ENCODE data around the gene CTNNAL1. TPM values are rescaled to one million over a fixed set of nuclear protein-coding genes. Genes with fewer than 3 reads are reported as not detected.

CTNNAL1 gene
- polyA plus RNA-seq, 1 donor (not counting 4 experiments of a cell fraction or from before 2014, with no cell fraction given): 112 TPM

- H3K9me3 ChIP-seq (ENCODE audit: control insufficient read depth, low read depth, low read length): no peaks in the 10 kb centered on the region
- no peak overlapping the region for H3K4me2 ChIP-seq (ENCODE audit: control insufficient read depth, extremely low read depth, insufficient read depth, low read depth, low read length)
- peaks cover 6% of the 10 kb centered on the region for H3K4me1 ChIP-seq (ENCODE audit: control insufficient read depth, extremely low read depth, insufficient read depth, low read length)
- no peaks in the 10 kb centered on the region for H3K9me1 ChIP-seq (ENCODE audit: control insufficient read depth, extremely low read depth, insufficient read depth, low read length)
- H3K9ac ChIP-seq (ENCODE audit: control insufficient read depth, extremely low read depth, insufficient read depth, low read length): no peak overlapping the region
- FAIRE-seq (no peak), DNase-seq (ENCODE audit: low read depth, low spot score) (no peak)
- H3K4me3 ChIP-seq (ENCODE audit: control insufficient read depth in 2 of 3, extremely low read depth in 1 of 3, insufficient read depth in 2 of 3, low read depth in 1 of 3, low read length in 3 of 3): no peak overlapping the region
- TF ChIP-seq EZH2 (IDR thresholded peaks at IDR 0.05; ENCODE audit: low read length): no peak
- no peak for TF ChIP-seq CTCF (optimal IDR thresholded peaks at IDR 0.05 in 1 of 3, IDR thresholded peaks at IDR 0.05 in 1 of 3, conservative IDR thresholded peaks at IDR 0.05 in 1 of 3; ENCODE audit: extremely low read depth in 1 of 3, insufficient read depth in 2 of 3, low read length in 3 of 3)
- peaks cover 6 to 25% of the 10 kb centered on the region in 2 experiments for H3K36me3 ChIP-seq (ENCODE audit: control insufficient read depth in 2 of 2, extremely low read depth in 1 of 2, insufficient read depth in 2 of 2, low read length in 2 of 2)
- no peak overlapping the region for H3K27ac ChIP-seq (ENCODE audit: control insufficient read depth, insufficient read depth, low read length)
- dilution Hi-C loops (cut with MboI; ENCODE audit: extremely low pct_ligation_motif_present, low sequenced_read_pairs): no loop called here
- H3K27me3 ChIP-seq (ENCODE audit: control insufficient read depth, extremely low read depth, insufficient read depth, low read length): no peaks in the 10 kb centered on the region
- no peaks in the 10 kb centered on the region for H4K20me1 ChIP-seq (ENCODE audit: control insufficient read depth, extremely low read depth, insufficient read depth, low read length)
- H3K79me2 ChIP-seq (ENCODE audit: control insufficient read depth, insufficient read depth, low read length): peaks cover 3% of the 10 kb centered on the region
- H2AFZ ChIP-seq (ENCODE audit: control insufficient read depth, low read length): no peak overlapping the region
These were observed 15.2 kb upstream of the CTNNAL1 start for GRCh38 chr9:109028457-109028856.

- H3K36me3 ChIP-seq (ENCODE audit: control insufficient read depth in 2 of 2, extremely low read depth in 1 of 2, insufficient read depth in 2 of 2, low read length in 2 of 2): peaks cover 1 to 14% of the 10 kb centered on the region in 2 experiments
- no peaks in the 10 kb centered on the region for H3K27me3 ChIP-seq (ENCODE audit: control insufficient read depth, extremely low read depth, insufficient read depth, low read length)
- dilution Hi-C loops (cut with MboI; ENCODE audit: extremely low pct_ligation_motif_present, low sequenced_read_pairs): no loop called here
- no peaks in the 10 kb centered on the region for H3K9me1 ChIP-seq (ENCODE audit: control insufficient read depth, extremely low read depth, insufficient read depth, low read length)
- no peak for DNase-seq (ENCODE audit: low read depth, low spot score)
- no peaks in the 10 kb centered on the region for H3K9me3 ChIP-seq (ENCODE audit: control insufficient read depth, low read depth, low read length)
- H3K4me2 ChIP-seq (ENCODE audit: control insufficient read depth, extremely low read depth, insufficient read depth, low read depth, low read length): no peak overlapping the region
- peaks cover 11% of the 10 kb centered on the region for H3K4me1 ChIP-seq (ENCODE audit: control insufficient read depth, extremely low read depth, insufficient read depth, low read length)
- no peaks in the 10 kb centered on the region for H4K20me1 ChIP-seq (ENCODE audit: control insufficient read depth, extremely low read depth, insufficient read depth, low read length)
- H3K27ac ChIP-seq (ENCODE audit: control insufficient read depth, insufficient read depth, low read length): no peak overlapping the region
- no peak overlapping the region for H2AFZ ChIP-seq (ENCODE audit: control insufficient read depth, low read length)
- no peak overlapping the region for H3K9ac ChIP-seq (ENCODE audit: control insufficient read depth, extremely low read depth, insufficient read depth, low read length)
- no peak overlapping the region for H3K4me3 ChIP-seq (ENCODE audit: control insufficient read depth in 2 of 3, extremely low read depth in 1 of 3, insufficient read depth in 2 of 3, low read depth in 1 of 3, low read length in 3 of 3)
- FAIRE-seq: no peak
- H3K79me2 ChIP-seq (ENCODE audit: control insufficient read depth, insufficient read depth, low read length): peaks cover 3% of the 10 kb centered on the region
- TF ChIP-seq CTCF (optimal IDR thresholded peaks at IDR 0.05 in 1 of 3, IDR thresholded peaks at IDR 0.05 in 1 of 3, conservative IDR thresholded peaks at IDR 0.05 in 1 of 3; ENCODE audit: extremely low read depth in 1 of 3, insufficient read depth in 2 of 3, low read length in 3 of 3) (no peak), EZH2 (IDR thresholded peaks at IDR 0.05; ENCODE audit: low read length) (no peak)
These were observed 13.9 kb upstream of the CTNNAL1 start for GRCh38 chr9:109027176-109027575.
